Endothelial cell of umbilical vein (primary cell): Measurements from ENCODE around the gene ADGRB2. TPM values are rescaled to one million over a fixed set of nuclear protein-coding genes. Genes with fewer than 3 reads are reported as not detected.

Source experiments
- BruUV-seq: library from RNA; stranded (reverse); fragments of 400-500 nt; replicated peaks from 2 replicates; lab custom pipeline; 2021; lab: Mats Ljungman, UMichigan
- CTCF ChIA-PET: fragments of 300-600, 350-600 bp; sonication (Branson Sonifier 250); formaldehyde crosslinking; loops from one replicate; lab custom pipeline; 2021; ENCODE audit warnings: antibody characterized with exemption, inconsistent platforms; lab: Charles Lee
- POLR2A ChIA-PET: fragments of 300-600, 350-600 bp; sonication (Branson Sonifier 250); formaldehyde crosslinking; loops from one replicate; lab custom pipeline; 2021; ENCODE audit warnings: antibody characterized with exemption, inconsistent platforms; lab: Charles Lee
- DNase-seq: peaks from one replicate; pipeline ENCODE4 v3.0.0-alpha.2; 2011; ENCODE audit warnings: low read depth, low spot score
- FAIRE-seq: peaks from 2 replicates; lab custom pipeline; 2011; peaks lifted over from hg19 to GRCh38; lab: Jason Lieb, UNC
- H2AFZ ChIP-seq: 2 replicates; pipeline ENCODE4 v1.6.0; 2012; ENCODE audit warnings: low read depth, low read length, control low read depth, inconsistent platforms
- H3K27ac ChIP-seq: 2 replicates; pipeline ENCODE4 v1.5.1; 2011; ENCODE audit warnings: low read depth, mild to moderate bottlenecking, control low read depth, low read length, moderate library complexity; ENCODE audit not compliant: insufficient read depth
- H3K27me3 ChIP-seq, 2 experiments: 2 replicates each; pipeline versions ENCODE4 v1.6.0 to v1.6.1; 2011; ENCODE audit warnings: low read length in 2 of 2, mixed read lengths in 1 of 2; ENCODE audit not compliant: control insufficient read depth in 2 of 2, insufficient read depth in 2 of 2
- H3K36me3 ChIP-seq, 2 experiments: 2 replicates in 1 of 2; 3 replicates in 1 of 2; pipeline ENCODE4 v1.5.1; 2011; ENCODE audit warnings: low read length in 2 of 2, mild to moderate bottlenecking in 1 of 2, moderate library complexity in 1 of 2; ENCODE audit not compliant: control insufficient read depth in 2 of 2, insufficient read depth in 2 of 2; ENCODE audit errors: extremely low read depth in 1 of 2
- H3K4me1 ChIP-seq: 3 replicates; pipeline ENCODE4 v1.5.1; 2011; ENCODE audit warnings: mild to moderate bottlenecking, low read length; ENCODE audit not compliant: control insufficient read depth, insufficient read depth; ENCODE audit errors: extremely low read depth
- H3K4me2 ChIP-seq: 2 replicates; pipeline ENCODE4 v1.6.1; 2011; ENCODE audit warnings: low read length, control low read depth, mixed read lengths; ENCODE audit not compliant: insufficient read depth
- H3K4me3 ChIP-seq, 3 experiments: fragments of 200-600 bp in 1 of 3; sonication (generic), shearing (Covaris generic) in 1 of 3; replicated peaks in 1 of 3; 2 replicates each; pipeline ENCODE4 v1.5.1; 2011 to 2016; ENCODE audit warnings: control low read depth in 3 of 3, low read length in 3 of 3, mild to moderate bottlenecking in 2 of 3, inconsistent platforms in 1 of 3, low read depth in 1 of 3, moderate library complexity in 1 of 3; ENCODE audit not compliant: insufficient read depth in 1 of 3
- H3K79me2 ChIP-seq: 2 replicates; pipeline ENCODE4 v1.6.0; 2012; ENCODE audit warnings: low read length, inconsistent platforms; ENCODE audit not compliant: control insufficient read depth, insufficient read depth
- H3K9ac ChIP-seq: replicated peaks from 2 replicates; pipeline ENCODE3; 2011; ENCODE audit warnings: low read length, control low read depth; ENCODE audit not compliant: insufficient read depth; ENCODE audit errors: extremely low read depth
- H3K9me1 ChIP-seq: replicated peaks from 3 replicates; pipeline ENCODE4 v1.6.0; 2011; ENCODE audit warnings: mild to moderate bottlenecking, low read length; ENCODE audit not compliant: control insufficient read depth, insufficient read depth; ENCODE audit errors: extremely low read depth
- H3K9me3 ChIP-seq: replicated peaks from 2 replicates; pipeline ENCODE4 v1.5.1; 2012; ENCODE audit warnings: low read length, inconsistent platforms; ENCODE audit not compliant: control insufficient read depth, insufficient read depth
- H4K20me1 ChIP-seq: replicated peaks from 2 replicates; pipeline ENCODE3; 2011; ENCODE audit warnings: mild to moderate bottlenecking, low read length; ENCODE audit not compliant: control insufficient read depth, insufficient read depth; ENCODE audit errors: extremely low read depth
- EZH2 ChIP-seq: IDR thresholded peaks from 2 replicates; pipeline ENCODE4 v1.6.1; 2012; ENCODE audit warnings: borderline replicate concordance, low read depth, mild to moderate bottlenecking, moderate library complexity, low read length, inconsistent platforms; ENCODE audit not compliant: severe bottlenecking
- FOS ChIP-seq: IDR thresholded peaks from 2 replicates; pipeline ENCODE4 v1.6.1; 2011; ENCODE audit warnings: mild to moderate bottlenecking, low read length, moderate library complexity, borderline replicate concordance; ENCODE audit not compliant: insufficient read depth
- GATA2 ChIP-seq: IDR thresholded peaks from 2 replicates; pipeline ENCODE4 v1.7.0; 2011; ENCODE audit warnings: low read depth, mild to moderate bottlenecking, moderate library complexity, mixed read lengths, low read length; ENCODE audit not compliant: insufficient read length, insufficient read depth
- JUN ChIP-seq: IDR thresholded peaks from 2 replicates; pipeline ENCODE4 v1.6.1; 2011; ENCODE audit warnings: borderline replicate concordance, low read depth; ENCODE audit not compliant: insufficient read length, insufficient read depth
- MYC ChIP-seq: IDR thresholded peaks from one replicate; pipeline ENCODE4 v1.6.1; 2011; ENCODE audit warnings: mild to moderate bottlenecking, low read depth, low read length
- POLR2A ChIP-seq: IDR thresholded peaks from 2 replicates; pipeline ENCODE4 v1.6.1; 2012; ENCODE audit warnings: low read depth, mild to moderate bottlenecking, control low read depth, low read length
- POLR2AphosphoS5 ChIP-seq: IDR thresholded peaks from 2 replicates; pipeline ENCODE4 v1.6.1; 2012; ENCODE audit warnings: low read depth, mild to moderate bottlenecking, control low read depth, low read length, moderate library complexity; ENCODE audit not compliant: insufficient read depth
- dilution Hi-C: fragments of 300-500 bp; cut with MboI; formaldehyde crosslinking; loops from one replicate; pipeline ENCODE4 v1.15.0; 2019; ENCODE audit warnings: low sequenced_read_pairs; ENCODE audit not compliant: extremely low pct_ligation_motif_present
- intact Hi-C: fragments of 100-400 bp; cut with micrococcal nuclease; formaldehyde crosslinking; loops from one replicate; pipeline ENCODE4 v1.10.0; 2022
- polyA plus RNA-seq, 4 experiments: library from polyadenylated mRNA; depleted of rRNA in 3 of 4; stranded (reverse) in 3 of 4; unstranded in 1 of 4; fragments of >200 nt; gene quantifications; 2 replicates each; pipeline versions ENCODE4 v1.2.1 to v1.2.3, GENCODE V29; 2011 to 2012; ENCODE audit warnings: missing spikeins in 1 of 4
- total RNA-seq: library from RNA; stranded (reverse); gene quantifications from 2 replicates; pipeline ENCODE4 v1.2.3, GENCODE V29; 2021
- TF ChIP-seq, protein P1 (sequence below): IDR thresholded peaks from 2 replicates; pipeline ENCODE4 v1.6.1; 2011; ENCODE audit not compliant: insufficient read depth, insufficient read length
- TF ChIP-seq, protein P2 (sequence below), 2 donors: IDR thresholded peaks; 1 replicate in 1 of 2; 2 replicates in 1 of 2; pipeline ENCODE4 v1.5.1; 2011; ENCODE audit warnings: low read length in 2 of 2, mild to moderate bottlenecking in 2 of 2, moderate library complexity in 2 of 2, control low read depth in 1 of 2, inconsistent platforms in 1 of 2, low read depth in 1 of 2; ENCODE audit not compliant: insufficient read depth in 1 of 2; ENCODE audit errors: extremely low read depth in 1 of 2

ADGRB2 gene
- total and polyA plus RNA-seq, 2 donors (not counting 3 experiments of a cell fraction or from before 2014, with no cell fraction given), result 1.3 to 1.5 TPM

DNA sequence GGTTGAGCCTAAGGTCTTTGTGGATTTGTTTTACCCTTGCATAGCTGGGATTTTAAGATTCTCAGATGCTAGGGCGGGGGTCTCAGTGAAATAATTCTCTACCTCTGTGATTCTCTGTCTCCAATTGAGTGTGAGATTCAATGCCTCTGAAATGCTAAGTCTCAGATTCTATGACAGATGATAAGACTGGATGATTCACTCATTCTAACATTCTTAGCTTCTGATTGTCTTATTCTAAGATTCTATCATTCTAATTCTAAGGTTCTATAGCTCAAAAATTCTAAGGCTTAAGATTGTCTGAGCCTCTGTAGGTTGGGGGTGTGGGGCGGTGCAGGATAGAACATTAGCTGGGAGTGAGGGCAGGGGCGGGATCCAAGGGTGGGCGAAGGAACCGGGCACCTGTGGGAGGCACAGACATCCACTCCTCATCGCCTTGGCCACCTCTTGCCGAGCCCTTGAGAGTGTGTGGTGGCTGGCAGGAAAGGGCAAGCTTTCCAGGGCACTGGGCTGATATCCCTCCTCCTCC, 29.5 kb downstream of the ADGRB2 start:
- dilution Hi-C loops, result no loop called here
- POLR2A ChIA-PET, result no interaction called here
- no peak overlapping the region for H3K4me2 ChIP-seq
- CTCF ChIA-PET, result interaction anchor here (0.6 to 3.0 kb wide), 10 partner anchors 9 to 65 kb away, joined by 3 to 36 read pairs (median 4); no protein-coding TSS in a partner anchor
- FAIRE-seq (no peak), DNase-seq (no peak)
- H2AFZ ChIP-seq, result no peak overlapping the region
- no peak overlapping the region for H3K9ac ChIP-seq
- intact Hi-C loops, result loop anchor here (1.0 kb wide), 1 partner anchor 16 kb away; no protein-coding TSS in a partner anchor
- H4K20me1 ChIP-seq, result no peaks in the 10 kb centered on the region
- no peaks in the 10 kb centered on the region for H3K36me3 ChIP-seq
- no peaks in the 10 kb centered on the region for H3K9me1 ChIP-seq
- H3K4me1 ChIP-seq, result no peaks in the 10 kb centered on the region
- TF ChIP-seq JUN (no peak), EZH2 (no peak), GATA2 (no peak), POLR2A (no peak), POLR2AphosphoS5 (no peak), MYC (no peak), FOS (no peak)
- TF ChIP-seq, protein P1, sequence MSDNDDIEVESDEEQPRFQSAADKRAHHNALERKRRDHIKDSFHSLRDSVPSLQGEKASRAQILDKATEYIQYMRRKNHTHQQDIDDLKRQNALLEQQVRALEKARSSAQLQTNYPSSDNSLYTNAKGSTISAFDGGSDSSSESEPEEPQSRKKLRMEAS, result no peak
- TF ChIP-seq, protein P2, sequence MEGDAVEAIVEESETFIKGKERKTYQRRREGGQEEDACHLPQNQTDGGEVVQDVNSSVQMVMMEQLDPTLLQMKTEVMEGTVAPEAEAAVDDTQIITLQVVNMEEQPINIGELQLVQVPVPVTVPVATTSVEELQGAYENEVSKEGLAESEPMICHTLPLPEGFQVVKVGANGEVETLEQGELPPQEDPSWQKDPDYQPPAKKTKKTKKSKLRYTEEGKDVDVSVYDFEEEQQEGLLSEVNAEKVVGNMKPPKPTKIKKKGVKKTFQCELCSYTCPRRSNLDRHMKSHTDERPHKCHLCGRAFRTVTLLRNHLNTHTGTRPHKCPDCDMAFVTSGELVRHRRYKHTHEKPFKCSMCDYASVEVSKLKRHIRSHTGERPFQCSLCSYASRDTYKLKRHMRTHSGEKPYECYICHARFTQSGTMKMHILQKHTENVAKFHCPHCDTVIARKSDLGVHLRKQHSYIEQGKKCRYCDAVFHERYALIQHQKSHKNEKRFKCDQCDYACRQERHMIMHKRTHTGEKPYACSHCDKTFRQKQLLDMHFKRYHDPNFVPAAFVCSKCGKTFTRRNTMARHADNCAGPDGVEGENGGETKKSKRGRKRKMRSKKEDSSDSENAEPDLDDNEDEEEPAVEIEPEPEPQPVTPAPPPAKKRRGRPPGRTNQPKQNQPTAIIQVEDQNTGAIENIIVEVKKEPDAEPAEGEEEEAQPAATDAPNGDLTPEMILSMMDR (IDR thresholded peaks at IDR 0.05; ENCODE audit: extremely low read depth in 1 of 2, insufficient read depth in 1 of 2, low read depth in 1 of 2, low read length in 2 of 2), result no peak
- no peak overlapping the region for H3K27ac ChIP-seq
- no peaks in the 10 kb centered on the region for H3K79me2 ChIP-seq
- no peaks in the 10 kb centered on the region for H3K9me3 ChIP-seq
- H3K27me3 ChIP-seq, result no peaks in the 10 kb centered on the region
- no peak overlapping the region for H3K4me3 ChIP-seq
- no TSS peak for BruUV-seq
